MM.1S (cell line): ENCODE data around the gene MVB12B.

Experiments
- EZH2 ChIP-seq: fragments of 300-600 bp; sonication (generic); optimal IDR thresholded peaks from 2 replicates; pipeline ENCODE3; 2017; ENCODE audit warnings: low read depth, mild to moderate bottlenecking, antibody characterized with exemption, low read length, mixed read lengths
- EZH2phosphoT487 ChIP-seq: fragments of 300-600 bp; sonication (generic); IDR thresholded peaks from 2 replicates; pipeline ENCODE4 v1.6.1; 2018; ENCODE audit warnings: antibody characterized with exemption, low read length
- TF ChIP-seq, protein P1 (sequence below): fragments of 300-600 bp; sonication (generic); IDR thresholded peaks from 2 replicates; pipeline ENCODE4 v1.5.1; 2016; ENCODE audit warnings: antibody characterized with exemption, low read length, mixed read lengths

DNA sequence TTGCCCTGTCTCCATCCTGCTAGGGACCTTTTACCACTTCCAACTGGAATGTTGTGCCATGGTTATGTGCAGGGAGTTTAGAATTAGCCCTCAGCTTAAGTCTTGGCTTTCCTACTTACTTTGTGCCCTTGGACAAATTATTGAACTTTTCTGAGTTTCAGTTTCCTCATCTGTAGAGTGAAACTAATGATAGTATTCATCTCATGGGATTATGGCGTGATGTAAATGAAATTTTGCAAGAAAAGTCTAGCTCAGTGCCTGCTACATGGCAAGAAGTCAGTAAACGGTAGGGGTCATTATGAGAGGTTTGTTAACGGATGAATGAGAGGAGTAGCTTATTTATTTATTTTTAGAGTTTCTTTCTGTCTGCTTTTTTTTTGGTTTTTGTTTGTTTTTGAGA lies 1.8 kb downstream of the MVB12B start:
- TF ChIP-seq, protein P1, sequence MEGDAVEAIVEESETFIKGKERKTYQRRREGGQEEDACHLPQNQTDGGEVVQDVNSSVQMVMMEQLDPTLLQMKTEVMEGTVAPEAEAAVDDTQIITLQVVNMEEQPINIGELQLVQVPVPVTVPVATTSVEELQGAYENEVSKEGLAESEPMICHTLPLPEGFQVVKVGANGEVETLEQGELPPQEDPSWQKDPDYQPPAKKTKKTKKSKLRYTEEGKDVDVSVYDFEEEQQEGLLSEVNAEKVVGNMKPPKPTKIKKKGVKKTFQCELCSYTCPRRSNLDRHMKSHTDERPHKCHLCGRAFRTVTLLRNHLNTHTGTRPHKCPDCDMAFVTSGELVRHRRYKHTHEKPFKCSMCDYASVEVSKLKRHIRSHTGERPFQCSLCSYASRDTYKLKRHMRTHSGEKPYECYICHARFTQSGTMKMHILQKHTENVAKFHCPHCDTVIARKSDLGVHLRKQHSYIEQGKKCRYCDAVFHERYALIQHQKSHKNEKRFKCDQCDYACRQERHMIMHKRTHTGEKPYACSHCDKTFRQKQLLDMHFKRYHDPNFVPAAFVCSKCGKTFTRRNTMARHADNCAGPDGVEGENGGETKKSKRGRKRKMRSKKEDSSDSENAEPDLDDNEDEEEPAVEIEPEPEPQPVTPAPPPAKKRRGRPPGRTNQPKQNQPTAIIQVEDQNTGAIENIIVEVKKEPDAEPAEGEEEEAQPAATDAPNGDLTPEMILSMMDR = no peak
- TF ChIP-seq EZH2 (no peak), EZH2phosphoT487 (no peak)
